GM18508 (cell line): ENCODE measurements around the gene KLHL41.
"Not testable (repeated sequence)": the region's sequence is repeated elsewhere in the genome, so short reads cannot be mapped to it uniquely, and the experiment has no call there.

ENCODE experiments used
- ATAC-seq: cut with Tn5 transposase; IDR thresholded peaks from one replicate; pipeline ENCODE4 v1.9.1; 2021; ENCODE audit warnings: moderate number of reproducible peaks; ENCODE audit not compliant: insufficient read depth, unreplicated experiment

Gene KLHL41

DNA sequence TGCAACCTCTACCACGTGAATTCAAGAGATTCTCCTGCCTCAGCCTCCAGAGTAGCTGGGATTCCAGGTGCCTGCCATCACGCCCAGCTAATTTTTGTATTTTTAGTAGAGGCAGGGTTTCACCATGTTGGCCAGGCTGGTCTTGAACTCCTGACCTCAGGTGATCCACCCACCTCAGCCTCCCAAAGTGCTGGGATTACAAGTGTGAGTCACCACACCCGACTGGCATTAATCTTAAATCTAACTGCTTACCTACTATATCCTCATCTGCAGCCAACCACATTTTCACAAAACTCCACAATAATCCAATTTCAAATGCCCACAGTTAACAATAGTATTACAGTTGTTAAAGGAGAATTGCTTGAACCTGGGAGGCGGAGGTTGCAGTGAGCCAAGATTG, 61.2 kb downstream of the KLHL41 start:
- ATAC-seq = not testable (repeated sequence)

DNA sequence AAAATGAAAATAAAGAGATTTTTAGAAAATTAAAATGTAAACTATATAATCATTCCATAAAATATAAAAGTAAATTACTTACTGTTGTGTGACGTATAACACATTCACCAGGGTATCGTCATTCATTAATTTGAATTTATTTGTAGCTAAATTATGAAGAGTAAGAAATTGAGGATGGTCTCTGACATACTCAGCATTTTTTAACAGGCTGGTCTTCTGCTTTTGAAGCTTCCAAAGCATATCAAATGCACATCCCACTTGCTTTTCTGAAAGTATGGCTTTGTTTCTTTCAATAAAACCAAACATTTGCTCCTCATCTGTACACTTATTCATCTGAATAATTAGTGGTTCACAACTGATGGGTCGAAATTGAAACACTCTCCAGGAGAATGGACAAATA, 62.1 kb downstream of the KLHL41 start:
- ATAC-seq = no peak

DNA sequence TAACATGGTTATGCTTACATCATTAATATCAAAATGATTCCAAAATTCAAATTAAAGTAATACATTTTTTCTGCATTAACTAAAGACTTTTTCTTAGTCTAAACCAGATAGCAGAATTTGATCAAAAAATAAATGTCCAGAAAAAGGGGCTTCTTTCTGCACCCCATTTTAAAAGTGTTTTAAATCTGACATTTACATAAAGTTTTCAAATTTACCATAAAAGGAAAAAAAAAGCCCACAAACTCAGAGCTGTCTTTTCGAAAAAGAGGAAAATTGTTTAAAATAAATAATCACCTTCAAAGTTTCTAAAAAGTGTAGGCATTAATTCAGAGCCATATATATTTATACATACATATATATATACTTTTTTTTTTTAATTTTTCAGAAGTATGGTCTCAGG, 62.7 kb downstream of the KLHL41 start:
- ATAC-seq = no peak

DNA sequence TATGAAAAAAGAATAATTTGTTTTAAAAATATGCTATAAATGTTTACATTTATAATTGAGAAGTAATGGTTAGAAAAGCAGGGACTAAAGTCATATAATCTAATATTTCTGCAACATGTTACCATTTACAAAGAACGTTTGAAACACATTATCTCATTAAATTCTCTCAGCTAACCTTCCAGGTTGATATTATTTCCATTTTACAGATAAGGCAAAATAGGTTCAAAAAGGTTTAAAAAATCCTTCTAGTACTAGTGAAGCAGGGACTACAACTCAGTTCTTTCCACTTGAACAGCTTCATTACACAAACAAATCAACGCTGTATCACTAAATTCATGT, 63.3 kb downstream of the KLHL41 start:
- no peak for ATAC-seq

DNA sequence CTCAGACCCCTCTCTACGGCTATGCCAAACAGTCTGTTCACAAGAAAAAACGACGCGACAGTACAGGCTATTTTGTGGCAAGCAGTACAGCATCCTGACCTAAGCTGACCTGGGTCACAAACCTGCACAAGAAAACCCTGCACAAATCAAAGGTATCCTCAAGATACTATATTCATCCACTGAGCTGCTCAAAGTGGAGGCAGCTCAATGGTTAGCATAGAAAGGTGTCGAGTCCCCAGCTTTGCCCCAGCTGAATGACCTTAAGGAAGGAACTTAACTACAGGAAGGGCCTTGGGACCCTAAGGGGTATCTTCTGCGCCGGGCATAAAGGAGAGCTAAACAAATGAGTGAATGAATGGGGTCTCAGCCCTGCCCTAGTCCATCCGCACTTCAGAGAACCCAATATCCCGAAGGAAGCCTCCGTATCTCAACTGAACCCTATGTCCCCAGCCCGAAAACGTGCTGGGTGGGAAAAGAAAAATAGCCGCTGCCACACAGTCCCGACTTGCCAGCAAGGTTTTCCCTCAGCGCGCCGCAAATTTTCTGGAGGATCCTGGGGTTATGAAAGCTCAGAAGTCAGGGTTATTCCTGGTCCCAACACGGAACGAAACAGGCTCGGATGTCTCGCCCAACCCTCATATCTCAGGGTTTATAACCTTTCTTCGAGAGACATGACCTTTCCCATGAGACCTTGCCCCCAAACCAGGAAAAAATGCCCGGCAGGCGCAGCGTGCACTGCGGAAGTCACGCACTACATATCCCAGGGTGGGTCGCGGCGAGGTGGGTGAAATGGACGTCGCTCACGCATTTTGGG, 63.9 kb downstream of the KLHL41 start, which contains the start of gene FASTKD1:
TSS of gene FASTKD1 (minus strand) at position 706 of the 814 bp plus-strand sequence. CDS start 1,836 bp downstream, outside the sequence.
- ATAC-seq = peak; percentile 90

DNA sequence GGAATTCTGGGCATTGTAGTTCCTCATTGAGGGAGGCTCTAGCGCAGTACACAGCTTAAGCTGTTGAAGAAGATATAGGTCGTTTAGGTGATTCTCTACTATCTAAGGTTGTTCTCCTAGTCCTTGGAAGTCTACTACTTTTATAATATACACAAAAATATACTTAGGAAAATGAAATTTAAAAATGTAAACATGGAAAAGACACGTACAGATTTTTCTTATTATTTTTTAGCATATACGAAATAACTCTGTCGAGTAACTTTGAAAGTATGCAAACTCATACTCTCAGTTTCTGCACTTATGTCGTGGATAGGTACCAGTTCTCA, 64.4 kb downstream of the KLHL41 start:
- no peak for ATAC-seq

DNA sequence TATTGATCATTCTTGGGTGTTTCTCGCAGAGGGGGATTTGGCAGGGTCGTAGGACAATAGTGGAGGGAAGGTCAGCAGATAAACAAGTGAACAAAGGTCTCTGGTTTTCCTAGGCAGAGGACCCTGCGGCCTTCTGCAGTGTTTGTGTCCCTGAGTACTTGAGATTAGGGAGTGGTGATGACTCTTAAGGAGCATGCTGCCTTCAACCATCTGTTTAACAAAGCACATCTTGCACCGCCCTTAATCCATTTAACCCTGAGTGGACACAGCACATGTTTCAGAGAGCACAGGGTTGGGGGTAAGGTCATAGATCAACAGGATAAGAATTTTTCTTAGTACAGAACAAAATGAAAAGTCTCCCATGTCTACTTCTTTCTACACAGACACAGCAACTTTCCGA, 65.0 kb downstream of the KLHL41 start:
- ATAC-seq = not testable (repeated sequence)

DNA sequence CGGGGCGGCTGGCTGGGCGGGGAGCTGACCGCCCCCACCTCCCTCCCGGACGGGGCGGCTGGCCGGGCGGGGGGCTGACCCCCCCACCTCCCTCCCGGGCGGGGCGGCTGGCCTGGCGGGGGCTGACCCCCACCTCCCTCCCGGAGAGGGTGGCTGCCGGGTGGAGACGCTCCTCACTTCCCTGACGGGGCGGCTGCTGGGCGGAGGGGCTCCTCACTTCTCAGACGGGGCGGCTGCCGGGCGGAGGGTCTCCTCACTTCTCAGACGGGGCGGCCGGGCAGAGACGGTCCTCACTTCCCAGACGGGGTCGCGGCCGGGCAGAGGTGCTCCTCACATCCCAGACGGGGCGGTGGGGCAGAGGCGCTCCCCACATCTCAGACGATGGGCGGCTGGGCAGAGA, 65.8 kb downstream of the KLHL41 start:
- not testable (repeated sequence) for ATAC-seq
